Stimulated activated CD4-positive, alpha-beta T cell treated with anti-CD3 and anti-CD28 coated beads, Interleukin-1b, Interleukin-23, amount 100 ng/mL, for 4 hours (primary cell): Measurements from ENCODE around the gene ISM2.

ENCODE experiments used
- DNase-seq, 2 donors: peaks; one replicate each; pipeline ENCODE4 v3.0.0-alpha.2; 2020; ENCODE audit warnings: low read depth in 2 of 2

ISM2 gene

DNA sequence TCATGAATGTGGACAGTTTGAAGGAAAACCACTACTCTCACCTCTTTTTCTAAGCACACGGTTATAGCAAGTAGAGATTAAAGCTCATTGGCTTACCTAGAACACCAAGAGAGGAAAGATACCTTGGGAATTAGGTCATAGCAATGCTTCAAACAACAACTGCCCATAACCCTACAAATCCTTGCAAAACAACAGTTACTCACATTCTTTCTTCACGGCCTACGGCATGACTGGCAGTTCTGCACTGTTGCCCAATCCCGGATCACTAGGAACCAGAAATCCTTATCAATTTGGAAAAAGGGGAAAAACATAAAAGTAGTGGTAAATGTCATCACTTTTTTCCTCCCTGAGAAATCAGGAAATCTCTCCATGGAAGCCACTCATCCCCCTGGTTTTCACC, 9.6 kb upstream of the ISM2 start:
- DNase-seq: no peak

DNA sequence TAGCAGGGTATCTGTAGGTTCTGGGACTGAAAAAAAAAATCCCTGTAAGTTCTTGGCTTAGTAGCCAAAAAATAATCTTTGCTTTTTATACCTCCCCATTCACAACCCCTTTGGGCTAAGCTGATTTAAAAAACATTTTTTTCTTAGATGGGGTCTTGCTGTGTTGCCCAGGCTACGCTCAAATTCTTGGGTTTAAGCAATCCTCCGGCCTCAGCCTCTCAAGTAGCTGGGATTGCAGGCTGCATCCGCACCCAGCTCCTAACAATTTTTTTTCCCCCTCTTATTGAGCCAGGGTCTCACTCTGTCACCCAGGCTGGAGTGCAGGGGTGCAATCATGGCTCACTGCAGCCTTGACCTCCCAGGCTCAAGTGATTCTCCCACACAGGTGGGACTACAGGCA, 9.1 kb upstream of the ISM2 start:
- no peak for DNase-seq

DNA sequence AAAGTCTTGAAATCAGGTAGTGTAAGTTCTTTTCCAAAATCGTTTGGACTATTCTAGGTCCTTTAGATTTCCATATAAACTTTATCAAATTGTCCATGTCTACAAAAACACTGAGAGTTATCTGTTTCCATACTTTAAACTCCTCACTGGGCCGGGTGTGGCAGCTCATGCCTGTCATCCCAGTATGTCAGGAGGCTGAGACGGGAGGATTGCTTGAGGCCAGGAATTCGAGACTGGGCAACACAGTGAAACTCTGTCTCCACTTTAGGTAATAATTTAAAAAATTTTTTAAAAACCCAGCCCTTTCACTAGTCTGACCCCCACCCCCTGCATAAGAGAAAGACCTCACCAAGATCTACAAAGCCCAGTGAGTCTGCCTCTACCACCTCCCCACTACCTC, 6.4 kb upstream of the ISM2 start:
- DNase-seq: no peak

DNA sequence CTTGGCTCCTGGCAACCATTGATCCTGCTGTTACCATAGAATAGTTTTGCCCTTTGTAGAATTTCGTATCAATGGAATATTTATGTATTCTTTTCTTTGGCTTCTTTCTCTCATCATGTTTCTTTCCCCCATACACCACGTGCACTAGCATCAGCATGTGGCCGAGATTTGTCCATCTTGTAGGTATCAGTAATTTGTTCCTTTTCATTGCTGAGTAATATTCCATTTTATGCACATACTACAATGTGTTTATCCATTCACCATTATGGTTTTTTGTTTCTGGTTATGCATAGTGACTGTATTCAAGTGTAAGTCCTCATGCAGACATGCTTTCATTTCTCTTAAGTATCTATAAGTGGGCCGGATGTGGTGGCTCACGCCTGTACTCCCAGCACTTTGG, 4.5 kb upstream of the ISM2 start:
- no peak for DNase-seq

DNA sequence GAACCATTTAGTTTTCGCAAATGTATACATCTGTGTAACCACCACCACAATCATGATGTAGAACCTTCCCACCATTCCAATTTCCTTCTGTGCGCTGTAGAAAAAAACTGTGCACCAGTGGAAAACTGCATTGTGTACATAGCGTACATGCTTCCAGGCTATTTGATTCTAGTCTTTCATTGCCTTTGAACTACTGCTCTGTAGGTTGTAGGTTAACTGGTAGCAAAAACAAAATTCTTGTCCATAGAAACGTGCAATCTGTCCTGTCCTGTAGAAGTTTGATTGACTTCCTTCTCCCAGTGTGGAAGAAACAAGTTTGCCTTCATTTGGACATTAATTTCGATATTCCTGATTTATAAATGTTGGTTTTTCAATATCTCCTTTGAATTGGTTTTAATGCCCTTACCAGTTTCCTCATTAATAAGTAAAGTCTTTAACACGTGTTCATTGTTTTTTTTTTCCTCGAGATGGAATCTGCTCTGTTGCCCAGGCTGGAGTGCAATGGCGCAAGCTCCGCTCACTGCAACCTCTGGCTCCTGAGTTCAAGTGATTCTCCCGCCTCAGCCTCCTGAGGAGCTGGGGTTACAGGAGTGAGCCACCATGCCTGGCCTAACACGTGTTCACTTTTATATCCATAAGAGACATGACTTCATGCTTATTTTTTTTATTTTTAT, 3.6 kb upstream of the ISM2 start:
- no peak for DNase-seq

DNA sequence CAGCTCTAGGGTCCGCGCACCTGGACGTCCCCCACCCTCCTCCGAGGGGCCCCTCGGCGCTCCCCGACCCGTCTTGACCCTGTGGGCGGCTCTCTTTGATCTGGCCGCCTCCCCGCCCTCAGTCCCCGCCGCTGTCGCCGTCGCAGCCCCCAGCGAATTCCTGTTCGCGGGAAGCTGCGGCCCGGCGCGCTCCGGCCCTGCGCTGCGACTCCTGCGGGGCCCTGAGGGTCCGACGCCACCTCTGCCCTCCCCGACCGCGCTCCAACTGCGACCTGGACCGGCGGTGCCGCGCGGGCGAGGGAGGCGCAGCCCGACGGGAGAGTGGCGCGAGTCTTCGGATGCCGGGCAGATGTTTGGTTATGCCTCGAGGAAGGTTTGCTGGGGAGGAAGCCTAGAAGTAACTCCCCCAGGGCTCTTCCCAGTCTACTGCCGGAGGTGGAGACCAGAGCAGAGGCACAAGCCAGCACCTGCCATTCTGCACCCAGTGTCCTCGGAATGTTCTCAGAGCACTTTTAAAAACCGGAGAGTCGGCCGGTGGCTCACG, 440 bp upstream of the ISM2 start:
- DNase-seq: no peak

DNA sequence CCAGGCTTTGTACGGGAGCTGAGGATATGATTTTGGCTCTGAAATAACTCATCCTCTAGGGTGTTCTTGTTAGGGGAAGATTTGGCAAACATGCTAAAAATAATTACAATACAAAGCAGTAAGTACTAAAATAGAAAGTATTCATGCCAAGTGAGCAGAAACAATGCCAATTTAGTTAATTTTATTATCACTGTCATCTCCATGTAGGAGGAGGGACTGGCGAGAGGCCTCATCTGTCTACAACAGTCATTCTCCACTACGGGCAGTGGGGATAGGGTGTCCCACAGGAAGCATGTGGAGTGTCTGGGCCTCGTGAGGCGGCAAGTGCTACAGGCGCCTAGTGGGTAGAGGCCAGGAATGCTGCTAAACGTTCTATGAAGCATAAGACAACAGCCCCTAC, 3.3 kb downstream of the ISM2 start:
- DNase-seq: no peak

DNA sequence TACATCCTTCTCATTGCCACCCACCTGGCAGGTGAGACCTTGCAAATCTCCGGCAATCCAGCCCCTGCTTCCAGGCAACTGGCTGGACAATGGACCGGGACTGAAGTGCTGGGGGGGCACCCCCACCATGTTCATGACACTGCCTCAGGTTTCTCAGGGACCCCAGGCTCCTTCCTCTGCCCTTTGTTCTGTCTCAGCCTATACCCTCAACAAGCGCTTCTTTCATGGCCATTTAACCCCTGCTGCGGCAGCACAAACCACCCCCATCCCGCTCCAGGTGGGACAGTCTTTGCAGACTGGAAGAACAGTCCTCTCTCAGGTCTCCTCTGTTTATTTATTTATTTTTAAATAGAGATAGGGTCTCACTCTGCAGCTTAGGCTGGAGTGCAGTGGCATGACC, 7.6 kb downstream of the ISM2 start:
- no peak for DNase-seq

DNA sequence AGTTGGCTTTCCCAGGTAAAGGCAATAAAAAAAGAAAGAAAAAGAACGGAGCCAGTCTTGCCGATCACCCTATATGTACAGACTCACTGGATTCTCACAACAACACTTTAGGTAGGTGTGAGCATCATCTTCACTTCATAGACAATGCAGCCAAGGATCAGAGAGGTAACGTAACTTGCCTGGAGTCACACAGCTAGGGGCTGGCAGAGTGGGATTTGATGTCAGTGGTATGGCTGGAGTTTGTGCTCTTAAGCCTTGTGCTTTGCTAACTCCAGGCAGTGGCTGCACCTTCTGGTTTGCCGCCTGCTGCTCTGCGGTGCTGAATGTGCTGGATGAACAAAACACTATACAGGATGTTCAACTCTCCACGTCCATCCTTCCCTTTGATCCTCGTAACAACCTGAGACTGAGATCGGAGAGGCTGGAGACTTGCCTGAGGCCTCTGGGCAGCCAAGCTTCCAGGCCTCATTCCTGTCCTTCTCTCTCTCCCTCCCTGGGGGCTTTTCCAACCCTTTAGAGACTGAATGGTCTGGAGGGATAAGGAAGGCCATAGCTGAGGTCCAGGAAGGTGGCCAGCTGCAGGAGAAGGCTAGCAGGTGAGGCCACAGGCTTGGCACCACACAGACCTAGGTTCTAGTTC, 8.1 kb downstream of the ISM2 start:
- DNase-seq: no peak

DNA sequence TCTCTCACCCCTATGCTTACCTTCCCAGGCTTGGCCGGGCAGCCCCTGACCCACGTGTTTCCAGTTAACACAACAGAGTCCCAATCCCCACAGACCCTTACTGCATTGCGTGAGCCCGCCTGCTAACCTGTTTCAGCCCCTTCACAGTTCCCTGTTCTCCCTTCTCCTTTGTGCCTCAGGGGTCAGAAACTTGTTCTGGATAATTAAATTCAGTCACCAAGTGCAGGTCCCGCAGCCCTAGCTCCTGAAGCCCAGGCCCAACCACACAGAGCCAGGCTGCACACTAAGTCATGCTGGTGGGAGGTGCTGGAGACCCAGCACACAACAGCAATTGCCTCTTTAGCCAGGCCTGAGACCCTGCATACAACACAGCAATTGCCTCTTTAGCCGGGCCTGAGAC, 9.6 kb downstream of the ISM2 start:
- DNase-seq: no peak

DNA sequence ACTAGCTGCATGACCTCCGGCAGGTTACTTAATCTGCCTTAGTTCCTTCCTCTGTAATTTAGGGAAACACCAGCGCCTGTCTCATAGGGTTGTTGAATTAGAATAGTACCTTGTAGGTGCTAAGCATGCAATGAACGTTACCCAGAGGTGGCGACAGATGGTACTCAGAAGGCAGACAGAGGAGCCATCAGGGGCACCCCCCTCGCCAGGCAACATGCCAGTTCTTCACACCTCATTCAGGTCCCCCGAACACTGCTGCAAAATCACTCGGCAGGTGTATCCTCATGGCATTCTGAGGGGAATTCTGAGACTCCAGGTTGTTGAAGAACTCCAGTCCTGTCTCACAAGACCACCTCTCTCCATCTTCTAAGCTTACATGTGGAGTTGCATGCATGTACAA, 10.1 kb downstream of the ISM2 start:
- no peak for DNase-seq

DNA sequence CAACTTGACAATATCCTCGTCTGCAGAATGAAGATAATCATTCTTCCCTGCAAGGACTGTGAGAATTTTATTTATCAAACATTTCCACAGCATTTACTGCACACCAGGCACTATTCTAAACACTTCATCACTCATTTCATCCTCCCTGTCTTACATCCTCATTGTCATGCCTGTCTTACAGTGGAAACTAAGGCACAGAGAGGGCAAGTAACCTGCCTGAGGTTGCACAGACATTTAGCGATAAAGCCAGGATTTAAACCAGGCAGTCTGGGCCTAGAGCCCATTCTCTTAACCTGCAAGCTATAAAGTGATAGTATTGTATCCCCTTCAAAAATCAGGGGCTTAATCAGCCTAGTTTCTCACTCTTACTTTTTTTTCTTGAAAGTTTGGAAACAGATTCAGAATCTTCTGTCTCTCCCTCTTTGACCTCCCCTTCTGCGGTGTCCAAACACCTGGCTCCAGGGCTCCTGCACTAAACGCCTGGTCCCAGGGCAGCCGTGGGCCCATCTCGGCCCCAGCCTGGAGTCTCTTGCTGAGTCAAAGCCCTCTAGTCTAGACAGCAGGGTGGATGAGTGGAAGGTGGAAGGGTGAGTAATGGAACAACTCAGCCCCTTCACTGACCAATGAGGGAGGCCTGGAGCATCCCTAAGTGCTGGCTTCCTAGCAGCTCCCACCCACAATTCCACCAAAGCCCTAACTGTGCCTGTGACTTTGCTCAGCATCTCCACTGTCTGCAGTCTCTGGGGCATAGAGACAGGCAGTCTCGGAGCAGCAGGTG, 12.5 kb downstream of the ISM2 start:
- no peak for DNase-seq

DNA sequence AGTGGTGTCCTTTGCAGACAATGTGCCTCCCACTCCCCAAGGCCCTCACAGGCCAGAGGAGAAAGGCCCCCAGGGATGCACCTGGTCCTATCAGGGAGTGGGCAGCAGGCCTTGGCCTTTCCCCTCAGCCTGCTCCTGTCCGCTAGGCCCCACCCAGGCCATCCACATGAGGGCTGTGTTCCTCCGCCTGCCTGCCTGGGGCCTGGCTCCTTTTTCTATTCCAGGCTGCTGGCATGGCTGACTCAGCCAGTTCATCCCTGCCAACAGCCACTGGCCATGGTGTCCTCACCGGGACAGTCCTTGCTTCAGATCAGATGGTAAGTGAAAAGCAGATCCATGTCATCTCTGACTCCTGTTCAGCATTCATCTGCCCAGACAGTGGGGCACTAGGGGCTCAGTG, 13.4 kb downstream of the ISM2 start:
- DNase-seq: no peak

DNA sequence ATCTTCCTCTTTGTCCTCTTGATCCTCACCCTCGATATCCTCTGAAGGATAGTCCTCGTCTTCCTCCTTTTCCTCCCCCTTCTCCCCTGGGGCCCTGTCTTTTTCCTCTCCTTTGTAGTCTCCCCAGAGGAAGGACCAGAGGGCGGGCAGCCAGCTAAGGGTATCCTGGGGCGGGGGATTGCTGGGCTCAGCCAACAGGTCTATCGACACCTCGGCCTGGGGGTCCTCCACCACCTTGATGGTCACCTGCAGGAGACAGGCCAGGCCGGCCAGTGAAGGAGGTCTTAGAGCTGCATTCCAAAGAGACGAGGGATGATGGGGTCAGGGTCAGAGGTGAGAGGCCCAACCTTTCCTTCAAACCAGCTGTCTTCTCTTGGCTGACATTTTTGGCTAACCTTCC, 16.2 kb downstream of the ISM2 start:
- no peak for DNase-seq

DNA sequence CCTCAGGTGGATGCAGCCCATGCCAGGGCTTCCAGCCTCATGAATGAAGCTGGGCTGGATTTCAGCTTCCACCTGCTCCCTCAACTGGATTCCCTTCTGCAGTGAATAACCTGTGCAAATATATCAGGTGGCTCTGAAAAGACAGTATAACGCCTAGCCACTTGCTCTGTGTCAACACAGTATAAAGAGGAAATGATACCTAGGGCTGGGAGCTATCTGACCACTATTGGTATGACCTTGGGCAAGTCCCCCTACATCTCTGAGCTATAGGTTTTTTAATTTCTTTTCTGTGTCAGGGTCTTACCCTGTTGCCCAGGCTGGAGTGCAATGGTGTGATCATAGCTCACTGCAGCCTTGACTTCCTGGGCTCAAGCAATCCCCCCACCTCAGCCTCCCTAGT, 19.8 kb downstream of the ISM2 start:
- DNase-seq: no peak

DNA sequence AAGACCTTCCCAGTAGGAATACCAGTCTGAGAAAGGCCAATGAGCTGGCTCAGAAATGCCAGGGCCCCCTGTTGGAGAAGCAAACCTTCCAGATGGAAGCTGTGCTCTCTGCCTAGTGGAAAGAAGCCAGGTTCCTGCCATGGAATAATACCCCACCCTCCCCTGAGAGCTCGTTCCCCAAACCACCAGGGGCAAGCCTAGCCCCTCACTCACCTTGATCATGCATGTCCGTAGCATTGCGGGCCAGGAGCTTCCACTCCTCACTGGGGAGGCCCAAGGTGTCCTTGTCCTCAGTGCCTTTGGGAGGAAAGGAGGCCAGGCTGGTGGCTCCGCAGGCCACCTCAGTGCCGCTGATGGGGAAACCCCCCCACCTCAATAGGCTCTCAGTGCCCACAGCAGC, 20.6 kb downstream of the ISM2 start:
- DNase-seq: no peak

DNA sequence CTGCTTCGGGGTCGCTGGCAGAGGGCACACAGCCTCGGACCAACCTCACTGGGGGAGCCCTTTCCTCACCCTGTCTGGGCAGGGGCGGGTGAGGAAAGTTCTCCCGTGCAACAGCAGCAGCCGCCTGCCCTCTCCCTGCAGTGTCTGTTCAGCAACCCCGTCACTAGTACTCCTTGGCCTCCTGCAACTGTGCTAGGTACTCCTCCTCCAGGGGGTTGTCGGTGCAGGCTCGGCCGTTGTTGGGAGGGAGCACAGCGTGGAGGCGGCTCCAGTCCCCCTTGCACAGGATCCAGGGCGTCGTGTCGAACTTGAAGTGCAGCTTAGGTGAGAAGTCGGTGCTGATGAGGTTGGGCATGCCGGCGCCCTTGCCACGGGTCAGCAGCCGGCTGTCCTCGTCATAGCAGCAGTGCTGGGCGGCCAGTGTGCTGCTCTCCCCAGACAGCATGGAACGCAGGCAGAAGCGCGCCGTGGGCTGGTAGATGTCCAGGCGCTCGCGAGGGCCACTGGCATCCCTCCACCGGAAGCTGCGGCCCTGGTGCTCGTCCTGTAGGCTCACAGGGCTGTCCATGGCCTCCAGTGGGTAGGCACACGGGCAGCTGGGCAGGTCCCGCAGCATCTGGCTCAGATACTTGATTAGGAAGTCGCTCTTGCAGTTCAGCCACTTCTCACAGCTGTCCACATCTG, 23.0 kb downstream of the ISM2 start:
- no peak for DNase-seq

DNA sequence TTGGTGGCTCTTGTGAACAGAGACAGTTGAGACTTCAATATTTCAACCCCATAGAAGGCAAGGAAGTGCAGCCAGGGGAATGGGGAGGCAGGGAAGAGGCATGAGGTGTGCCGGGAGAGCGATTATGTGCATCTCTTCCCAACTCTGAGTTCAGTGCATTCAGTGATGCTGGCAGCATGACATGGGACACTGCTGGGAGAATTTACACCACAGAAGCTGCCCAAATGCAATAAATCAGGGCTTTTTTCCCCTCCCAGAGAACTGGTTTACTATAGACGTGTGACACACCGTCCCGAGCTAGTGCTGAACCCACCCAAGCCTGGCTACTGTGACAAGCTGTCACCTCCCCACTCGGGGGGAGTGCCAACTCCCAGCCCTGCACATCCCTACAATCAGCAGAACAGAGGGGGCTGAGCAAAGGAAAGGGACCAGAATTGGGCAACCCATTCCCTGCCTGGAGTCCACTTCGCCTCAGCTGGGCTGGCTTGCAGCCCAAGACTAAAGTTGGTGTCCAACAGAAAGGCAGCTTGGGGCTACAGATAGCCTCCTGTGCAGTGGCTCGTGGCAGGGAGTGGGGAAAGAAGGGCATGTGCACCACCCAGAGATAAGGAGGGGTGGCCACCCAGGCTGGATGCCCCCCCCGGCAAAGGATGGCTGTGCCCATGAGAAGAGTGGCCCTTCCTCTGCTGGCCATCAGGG, 24.0 kb downstream of the ISM2 start:
- no peak for DNase-seq

DNA sequence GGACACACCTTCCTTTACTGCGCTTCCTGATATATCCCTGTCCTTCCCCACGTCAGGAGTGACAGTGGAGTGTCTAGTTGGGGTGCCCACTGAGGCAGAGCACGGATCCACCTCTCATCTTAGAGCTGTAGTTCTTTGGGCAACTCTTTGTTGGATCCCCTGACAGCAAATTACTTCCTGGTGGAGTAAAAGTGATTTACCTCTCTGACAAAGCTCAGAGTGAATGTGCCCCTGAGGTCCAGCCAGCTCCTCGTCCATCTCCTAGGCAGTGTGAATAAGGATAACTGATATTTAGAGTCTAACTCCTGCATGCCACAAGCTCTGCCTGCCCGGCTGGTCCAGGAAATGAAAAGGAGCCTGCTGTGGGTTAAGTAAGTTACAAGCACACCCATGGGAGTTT, 24.7 kb downstream of the ISM2 start:
- no peak for DNase-seq

DNA sequence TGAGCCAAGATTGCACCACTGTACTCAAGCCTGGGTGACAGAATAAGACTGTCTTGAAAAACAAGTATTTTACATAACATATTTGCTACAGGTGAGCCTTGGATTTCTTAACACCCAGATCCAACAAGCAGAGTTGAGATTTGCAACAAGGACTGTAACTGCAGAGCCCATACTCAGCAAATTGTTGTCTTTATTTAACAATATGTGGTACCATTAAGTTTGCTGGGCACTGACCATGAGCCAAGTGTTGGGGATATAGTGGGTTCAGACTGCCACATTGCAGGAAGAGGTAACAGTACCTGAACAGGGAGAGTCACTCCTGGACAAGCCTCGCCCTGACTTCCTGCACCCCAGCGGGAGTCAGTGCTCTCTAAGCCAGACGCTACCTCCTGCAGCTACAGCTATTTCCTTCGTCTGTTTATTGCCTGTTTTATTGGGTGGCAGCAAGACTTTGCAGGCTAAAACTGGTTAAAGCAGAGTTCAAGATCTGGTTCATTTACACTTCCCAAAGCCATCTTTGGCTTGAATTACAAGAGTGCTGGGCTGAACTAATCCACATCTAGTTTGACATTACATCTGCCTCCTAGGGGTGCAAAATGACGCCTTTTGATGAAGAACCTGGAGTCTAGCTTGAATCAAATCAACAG, 28.3 kb downstream of the ISM2 start:
- DNase-seq: no peak

DNA sequence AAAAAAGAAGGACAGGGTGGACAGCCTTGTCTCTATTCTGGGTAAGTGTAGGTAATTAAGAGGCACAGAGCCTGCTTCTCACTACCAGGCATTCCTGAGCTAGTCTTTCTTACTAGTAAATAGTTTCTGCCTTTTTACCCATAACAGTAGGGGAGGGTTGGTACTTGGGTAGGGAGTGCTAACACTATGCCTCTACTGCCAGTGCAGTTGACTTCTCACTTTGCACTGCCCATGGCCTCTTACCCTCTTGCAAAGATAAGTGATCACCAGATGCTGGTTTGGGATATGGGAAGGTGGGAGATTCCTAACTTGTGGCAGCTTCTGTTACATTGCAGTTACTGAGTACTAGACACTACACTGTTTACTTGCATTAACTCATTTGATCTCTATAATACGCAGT, 29.1 kb downstream of the ISM2 start:
- no peak for DNase-seq
